ENCODE data around the gene AP4M1.
"Not testable (repeated sequence)": the region's sequence is repeated elsewhere in the genome, so short reads cannot be mapped to it uniquely, and the experiment has no call there.

The AP4M1 gene

DNA sequence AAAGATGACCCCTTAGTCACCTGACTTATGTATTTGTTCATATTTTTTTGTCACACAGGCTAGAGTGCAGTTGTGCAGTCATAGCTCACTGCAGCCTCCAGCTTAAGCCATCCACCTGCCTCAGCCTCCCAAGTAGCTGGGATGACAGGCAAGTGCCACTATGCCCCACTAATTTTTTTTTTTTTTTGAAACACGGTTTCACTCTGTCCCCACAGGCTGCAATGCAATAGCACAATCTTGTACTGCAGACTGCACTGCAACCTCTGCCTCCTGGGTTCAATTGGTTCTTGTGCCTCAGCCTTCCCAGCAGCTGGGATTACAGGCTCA lies 27.2 kb downstream of the AP4M1 start:
- H3K27ac ChIP-seq = no peak overlapping the region
- no peak for TF ChIP-seq ZFX (IDR thresholded peaks at IDR 0.05)
- TF ChIP-seq, protein P1, sequence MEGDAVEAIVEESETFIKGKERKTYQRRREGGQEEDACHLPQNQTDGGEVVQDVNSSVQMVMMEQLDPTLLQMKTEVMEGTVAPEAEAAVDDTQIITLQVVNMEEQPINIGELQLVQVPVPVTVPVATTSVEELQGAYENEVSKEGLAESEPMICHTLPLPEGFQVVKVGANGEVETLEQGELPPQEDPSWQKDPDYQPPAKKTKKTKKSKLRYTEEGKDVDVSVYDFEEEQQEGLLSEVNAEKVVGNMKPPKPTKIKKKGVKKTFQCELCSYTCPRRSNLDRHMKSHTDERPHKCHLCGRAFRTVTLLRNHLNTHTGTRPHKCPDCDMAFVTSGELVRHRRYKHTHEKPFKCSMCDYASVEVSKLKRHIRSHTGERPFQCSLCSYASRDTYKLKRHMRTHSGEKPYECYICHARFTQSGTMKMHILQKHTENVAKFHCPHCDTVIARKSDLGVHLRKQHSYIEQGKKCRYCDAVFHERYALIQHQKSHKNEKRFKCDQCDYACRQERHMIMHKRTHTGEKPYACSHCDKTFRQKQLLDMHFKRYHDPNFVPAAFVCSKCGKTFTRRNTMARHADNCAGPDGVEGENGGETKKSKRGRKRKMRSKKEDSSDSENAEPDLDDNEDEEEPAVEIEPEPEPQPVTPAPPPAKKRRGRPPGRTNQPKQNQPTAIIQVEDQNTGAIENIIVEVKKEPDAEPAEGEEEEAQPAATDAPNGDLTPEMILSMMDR (conservative IDR thresholded peaks at IDR 0.05) = no peak

DNA sequence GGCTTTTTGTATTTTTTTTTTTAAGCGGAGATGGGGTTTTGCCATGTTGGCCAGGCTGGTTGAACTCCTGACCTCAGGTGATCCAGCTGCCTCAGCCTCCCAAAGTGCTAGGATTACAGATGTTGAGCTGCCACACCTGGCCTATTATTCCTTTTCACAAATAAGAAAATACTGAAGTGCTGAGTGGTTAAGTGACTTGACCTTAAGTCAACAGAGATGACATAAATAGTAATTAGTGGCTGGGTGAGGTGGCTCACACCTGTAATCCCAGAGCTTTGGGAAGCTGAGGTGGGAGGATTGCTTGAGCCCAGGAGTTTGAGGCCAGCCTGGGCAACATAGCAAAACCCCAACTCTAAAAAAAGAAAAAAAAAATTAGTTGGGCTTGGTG lies 28.8 kb downstream of the AP4M1 start:
- H3K27ac ChIP-seq = not testable (repeated sequence)

DNA sequence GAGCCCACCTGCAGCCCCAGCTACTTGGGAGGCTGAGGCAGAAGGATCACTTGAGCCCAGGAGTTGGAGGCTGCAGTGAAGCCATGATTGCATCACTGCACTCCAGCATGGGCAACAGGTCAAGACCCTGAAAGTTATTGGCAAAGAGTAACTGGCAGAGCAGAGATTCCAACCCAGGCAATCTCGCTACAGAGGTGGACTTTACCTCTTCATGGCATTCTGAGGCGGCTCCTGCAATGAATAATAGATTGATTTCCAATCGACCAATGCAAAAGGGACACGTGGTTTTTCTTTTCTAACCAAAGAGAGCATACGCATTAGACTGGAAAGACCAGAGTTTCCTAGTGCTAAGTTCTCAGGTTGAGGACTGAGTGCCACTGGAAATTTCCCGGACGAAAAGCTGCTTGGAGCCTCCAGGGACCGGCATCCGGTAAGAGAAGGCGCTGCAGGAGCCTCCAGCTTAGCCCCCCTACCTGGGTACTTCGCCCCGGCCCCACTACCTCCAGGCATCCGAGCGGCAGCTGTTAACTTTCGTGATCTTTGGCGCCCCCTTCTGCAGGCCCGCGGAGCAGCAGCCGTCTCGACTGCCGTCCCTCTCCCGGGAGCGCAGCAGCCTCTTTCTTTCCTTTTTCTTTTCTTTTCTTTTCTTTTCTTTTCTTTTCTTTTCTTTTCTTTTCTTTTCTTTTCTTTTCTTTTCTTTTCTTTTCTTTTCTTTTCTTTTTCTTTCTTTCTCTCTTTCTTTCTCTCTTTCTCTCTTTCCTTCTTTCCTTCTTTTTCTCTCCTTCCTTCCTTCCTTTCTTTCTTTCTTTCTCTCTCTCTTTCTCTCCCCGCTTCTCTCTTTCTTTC lies 29.4 kb downstream of the AP4M1 start:
- TF ChIP-seq, protein P1 (conservative IDR thresholded peaks at IDR 0.05) = peak; percentile 98
- TF ChIP-seq ZFX (IDR thresholded peaks at IDR 0.05) = no peak
- no peak overlapping the region for H3K27ac ChIP-seq

DNA sequence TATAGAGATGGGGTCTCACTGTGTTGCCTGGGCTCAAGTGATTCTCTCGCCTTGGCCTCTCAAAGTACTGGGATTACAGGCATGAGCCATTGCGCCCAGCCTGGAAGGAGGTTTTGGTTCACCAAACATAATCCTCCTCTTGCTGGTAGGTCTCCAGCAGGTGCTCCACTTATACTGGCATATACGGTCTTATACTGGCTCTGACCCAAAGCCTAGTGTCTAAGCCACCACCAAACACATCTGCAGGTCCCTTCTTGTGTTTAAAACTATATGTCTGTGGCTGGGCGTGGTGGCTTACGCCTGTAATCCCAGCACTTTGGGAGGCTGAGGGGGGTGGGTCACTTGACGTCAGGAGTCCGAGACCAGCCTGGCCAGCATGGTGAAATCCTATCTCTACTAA lies 30.7 kb downstream of the AP4M1 start:
- H3K27ac ChIP-seq = no peak overlapping the region
- TF ChIP-seq, protein P1 (conservative IDR thresholded peaks at IDR 0.05) = no peak
- no peak for TF ChIP-seq ZFX (IDR thresholded peaks at IDR 0.05)

DNA sequence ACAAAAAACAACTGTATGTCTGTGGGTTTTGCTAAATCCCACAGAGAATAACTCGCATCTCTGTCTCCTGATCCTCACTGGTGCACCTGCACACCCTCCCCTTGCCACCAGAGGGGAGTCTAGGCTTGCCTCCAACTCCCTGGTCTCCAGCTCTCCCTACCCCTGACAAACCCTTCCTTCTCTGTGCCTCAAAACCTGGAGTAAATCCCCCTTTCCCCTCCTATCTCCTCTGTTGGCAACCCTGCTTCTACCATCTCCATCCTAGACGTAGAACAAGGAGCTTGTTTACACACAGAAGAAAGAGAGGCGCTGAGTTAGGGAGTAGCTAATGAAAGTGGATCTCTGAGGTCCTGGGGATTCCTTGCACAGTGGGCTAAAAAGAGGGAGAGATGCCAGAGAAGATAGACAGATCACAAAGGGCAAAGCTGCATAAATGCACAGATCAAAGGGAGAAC lies 31.3 kb downstream of the AP4M1 start:
- H3K27ac ChIP-seq = no peak overlapping the region
- no peak for TF ChIP-seq ZFX (IDR thresholded peaks at IDR 0.05)
- TF ChIP-seq, protein P1 (conservative IDR thresholded peaks at IDR 0.05) = peak; percentile 94

DNA sequence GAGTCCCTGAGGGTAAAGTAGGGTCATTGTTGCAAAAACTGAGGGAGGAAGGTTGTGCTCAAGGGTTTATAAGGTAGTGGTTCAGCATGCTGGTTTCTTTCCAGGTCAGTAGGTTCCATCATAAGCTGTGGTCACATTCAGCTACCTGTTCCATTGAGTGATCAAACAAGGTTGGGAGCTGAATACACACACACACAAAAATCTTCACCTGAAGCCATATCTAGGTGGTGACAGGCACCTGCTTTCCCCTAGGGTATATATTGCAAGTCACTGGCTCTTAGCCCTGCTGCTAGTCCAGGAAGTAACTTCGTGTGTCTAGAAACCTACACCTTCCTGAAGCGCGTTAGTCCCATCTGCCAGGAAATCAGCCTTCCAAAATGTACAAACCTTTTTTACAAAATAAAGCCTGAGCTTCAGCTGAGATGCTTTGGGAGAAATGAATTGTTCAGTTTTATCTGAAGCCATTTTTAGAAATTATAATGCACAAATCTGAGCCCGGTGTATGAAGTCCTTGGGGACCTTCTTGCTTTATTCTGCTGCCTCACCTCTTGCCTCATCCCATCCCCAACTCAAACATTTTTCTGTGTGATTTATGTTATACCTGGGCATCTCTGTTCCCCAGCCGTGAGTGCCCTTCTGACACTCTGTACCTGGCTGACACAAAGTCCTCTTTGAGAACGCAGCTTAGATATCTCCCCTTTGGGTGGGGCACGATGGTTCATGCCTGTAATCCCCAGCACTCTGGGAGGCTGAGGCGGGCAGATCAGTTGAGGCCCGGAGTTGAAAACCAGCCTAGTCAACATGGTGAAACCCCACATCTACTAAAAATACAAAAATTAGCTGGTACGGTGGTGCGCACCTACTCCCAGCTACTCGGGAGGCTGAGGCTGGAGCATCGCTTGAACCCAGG lies 36.7 kb downstream of the AP4M1 start:
- TF ChIP-seq, protein P1 (conservative IDR thresholded peaks at IDR 0.05) = no peak
- TF ChIP-seq ZFX (IDR thresholded peaks at IDR 0.05) = no peak

DNA sequence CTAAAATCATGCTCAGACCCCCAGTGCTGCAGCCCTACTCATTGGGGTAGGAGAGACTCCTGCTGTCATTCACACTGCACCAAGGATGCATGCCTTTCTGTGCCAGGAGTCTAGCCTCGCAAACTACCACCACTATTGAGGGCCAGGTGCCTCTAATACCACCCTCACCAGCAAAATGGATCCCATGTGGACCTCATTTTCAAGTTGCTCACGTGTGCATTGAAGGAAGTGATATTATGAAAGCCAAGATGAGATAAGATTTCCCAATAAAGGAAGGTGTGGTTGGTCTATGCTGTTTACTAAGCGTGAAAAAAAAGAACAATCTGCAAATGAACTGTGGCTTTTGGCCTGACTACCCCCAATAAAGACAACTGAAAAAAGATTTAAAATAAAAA lies 40.1 kb downstream of the AP4M1 start:
- H3K27ac ChIP-seq = peak overlapping the region; percentile 16; the same call in 1 of the 2 replicates

More for the DNA sequence above, 36.7 kb downstream of the AP4M1 start:
- H3K27ac ChIP-seq = no peak overlapping the region

More for the DNA sequence above, 40.1 kb downstream of the AP4M1 start:
- TF ChIP-seq, protein P1 (conservative IDR thresholded peaks at IDR 0.05) = no peak
- TF ChIP-seq ZFX (IDR thresholded peaks at IDR 0.05) = no peak
